Parathyroid adenoma (tissue), 2 donors: ENCODE results near the gene SLC39A11.

Experiments
- H2AFZ ChIP-seq: fragments of 300-600 bp; sonication (generic); one replicate; pipeline ENCODE4 v1.7.0; 2017; ENCODE audit warnings: antibody characterized with exemption, mild to moderate bottlenecking
- H3K27ac ChIP-seq: fragments of 300-600 bp; sonication (generic); one replicate; pipeline ENCODE4 v1.7.0; 2017
- H3K27me3 ChIP-seq: fragments of 300-600 bp; sonication (generic); one replicate; pipeline ENCODE4 v1.7.0; 2017; ENCODE audit warnings: low read length; ENCODE audit not compliant: control insufficient read depth, insufficient read depth
- H3K36me3 ChIP-seq: fragments of 300-600 bp; sonication (generic); one replicate; pipeline ENCODE4 v1.7.0; 2017; ENCODE audit warnings: low read length; ENCODE audit not compliant: control insufficient read depth, insufficient read depth
- H3K4me1 ChIP-seq: fragments of 300-600 bp; sonication (generic); one replicate; pipeline ENCODE4 v1.7.0; 2017; ENCODE audit warnings: control low read depth
- H3K4me2 ChIP-seq: fragments of 300-600 bp; sonication (generic); one replicate; pipeline ENCODE4 v1.7.0; 2017; ENCODE audit warnings: low read length
- H3K4me3 ChIP-seq: fragments of 300-600 bp; sonication (generic); one replicate; pipeline ENCODE4 v1.7.0; 2017; ENCODE audit warnings: low read depth, low read length
- H3K79me2 ChIP-seq: fragments of 300-600 bp; sonication (generic); one replicate; pipeline ENCODE4 v1.7.0; 2017; ENCODE audit warnings: control low read depth
- H3K9ac ChIP-seq: fragments of 300-600 bp; sonication (generic); one replicate; pipeline ENCODE4 v1.7.0; 2017; ENCODE audit warnings: mild to moderate bottlenecking
- H3K9me3 ChIP-seq: fragments of 300-600 bp; sonication (generic); one replicate; pipeline ENCODE4 v1.7.0; 2017; ENCODE audit warnings: low read length; ENCODE audit not compliant: control insufficient read depth
- CTCF ChIP-seq: fragments of 300-600 bp; sonication (generic); IDR thresholded peaks from one replicate; pipeline ENCODE4 v1.7.0; 2017; ENCODE audit warnings: antibody characterized with exemption, mild to moderate bottlenecking
- donor health status: primary hyperparathyroidism.

SLC39A11 gene

GRCh38 chr17:72616447-72616846 lies 476.0 kb downstream of the SLC39A11 start:
- no peaks in the 10 kb centered on the region for H3K36me3 ChIP-seq
- no peaks in the 10 kb centered on the region for H3K27me3 ChIP-seq
- H3K9me3 ChIP-seq = no peaks in the 10 kb centered on the region
- no peak for TF ChIP-seq CTCF
- no peak overlapping the region for H3K4me3 ChIP-seq
- no peaks in the 10 kb centered on the region for H3K79me2 ChIP-seq
- H3K27ac ChIP-seq = no peak overlapping the region
- no peak overlapping the region for H3K4me2 ChIP-seq
- no peak overlapping the region for H2AFZ ChIP-seq
- no peak overlapping the region for H3K9ac ChIP-seq
- no peaks in the 10 kb centered on the region for H3K4me1 ChIP-seq

- no peak overlapping the region for H3K4me2 ChIP-seq
- H3K9ac ChIP-seq = no peak overlapping the region
- H3K79me2 ChIP-seq = no peaks in the 10 kb centered on the region
- no peaks in the 10 kb centered on the region for H3K27me3 ChIP-seq
- H3K4me3 ChIP-seq = no peak overlapping the region
- no peaks in the 10 kb centered on the region for H3K36me3 ChIP-seq
- TF ChIP-seq CTCF = no peak
- H3K27ac ChIP-seq = no peak overlapping the region
- H3K4me1 ChIP-seq = no peaks in the 10 kb centered on the region
- H3K9me3 ChIP-seq = no peaks in the 10 kb centered on the region
- no peak overlapping the region for H2AFZ ChIP-seq
Observed at GRCh38 chr17:72615627-72615991, 476.9 kb downstream of the SLC39A11 start.

GRCh38 chr17:72614871-72615626 lies 477.4 kb downstream of the SLC39A11 start:
- no peaks in the 10 kb centered on the region for H3K27me3 ChIP-seq
- no peaks in the 10 kb centered on the region for H3K36me3 ChIP-seq
- no peak overlapping the region for H3K4me2 ChIP-seq
- H3K27ac ChIP-seq = no peak overlapping the region
- no peak overlapping the region for H3K4me3 ChIP-seq
- no peak for TF ChIP-seq CTCF
- no peaks in the 10 kb centered on the region for H3K9me3 ChIP-seq
- no peak overlapping the region for H3K9ac ChIP-seq
- no peaks in the 10 kb centered on the region for H3K4me1 ChIP-seq
- H2AFZ ChIP-seq = no peak overlapping the region
- no peaks in the 10 kb centered on the region for H3K79me2 ChIP-seq

- H3K4me2 ChIP-seq = no peak overlapping the region
- H3K36me3 ChIP-seq = no peaks in the 10 kb centered on the region
- no peak overlapping the region for H2AFZ ChIP-seq
- H3K27me3 ChIP-seq = no peaks in the 10 kb centered on the region
- no peaks in the 10 kb centered on the region for H3K4me1 ChIP-seq
- no peak for TF ChIP-seq CTCF
- no peaks in the 10 kb centered on the region for H3K9me3 ChIP-seq
- H3K4me3 ChIP-seq = no peak overlapping the region
- no peak overlapping the region for H3K27ac ChIP-seq
- H3K79me2 ChIP-seq = no peaks in the 10 kb centered on the region
- no peak overlapping the region for H3K9ac ChIP-seq
Observed at GRCh38 chr17:72614476-72614870, 478.0 kb downstream of the SLC39A11 start.

- Histone ChIP-seq H2AFZ (no peak overlapping the region), H3K4me1 (no peaks in the 10 kb centered on the region), H3K36me3 (no peaks in the 10 kb centered on the region), H3K9ac (no peak overlapping the region), H3K4me2 (no peak overlapping the region), H3K4me3 (no peak overlapping the region), H3K9me3 (no peaks in the 10 kb centered on the region), H3K27me3 (no peaks in the 10 kb centered on the region), H3K27ac (no peak overlapping the region), H3K79me2 (no peaks in the 10 kb centered on the region)
- TF ChIP-seq CTCF = no peak
Observed at GRCh38 chr17:72613806-72614292, 478.6 kb downstream of the SLC39A11 start.
